ENCODE data around the gene CCND2.
"Not testable (repeated sequence)": the region's sequence is repeated elsewhere in the genome, so short reads cannot be mapped to it uniquely, and the experiment has no call there.

The CCND2 gene

DNA sequence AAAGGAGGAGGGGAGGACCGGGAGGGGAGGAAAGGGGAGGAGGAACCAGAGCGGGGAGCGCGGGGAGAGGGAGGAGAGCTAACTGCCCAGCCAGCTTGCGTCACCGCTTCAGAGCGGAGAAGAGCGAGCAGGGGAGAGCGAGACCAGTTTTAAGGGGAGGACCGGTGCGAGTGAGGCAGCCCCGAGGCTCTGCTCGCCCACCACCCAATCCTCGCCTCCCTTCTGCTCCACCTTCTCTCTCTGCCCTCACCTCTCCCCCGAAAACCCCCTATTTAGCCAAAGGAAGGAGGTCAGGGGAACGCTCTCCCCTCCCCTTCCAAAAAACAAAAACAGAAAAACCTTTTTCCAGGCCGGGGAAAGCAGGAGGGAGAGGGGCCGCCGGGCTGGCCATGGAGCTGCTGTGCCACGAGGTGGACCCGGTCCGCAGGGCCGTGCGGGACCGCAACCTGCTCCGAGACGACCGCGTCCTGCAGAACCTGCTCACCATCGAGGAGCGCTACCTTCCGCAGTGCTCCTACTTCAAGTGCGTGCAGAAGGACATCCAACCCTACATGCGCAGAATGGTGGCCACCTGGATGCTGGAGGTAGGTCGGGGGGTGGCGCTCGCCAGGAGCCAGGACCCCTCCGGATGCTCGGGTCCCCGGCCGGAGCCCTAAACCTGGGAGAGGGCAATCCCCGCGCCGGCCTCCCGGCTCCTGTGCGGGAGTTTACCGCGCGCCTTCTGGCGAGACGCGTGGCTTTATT lies at the start of gene CCND2:
Gene CCND2, plus strand, starts transcription at position 111 of the 744 bp plus-strand sequence. Its CDS starts 279 bp downstream, at position 390.
- peak; percentile 82 to 84 for DNase-seq

DNA sequence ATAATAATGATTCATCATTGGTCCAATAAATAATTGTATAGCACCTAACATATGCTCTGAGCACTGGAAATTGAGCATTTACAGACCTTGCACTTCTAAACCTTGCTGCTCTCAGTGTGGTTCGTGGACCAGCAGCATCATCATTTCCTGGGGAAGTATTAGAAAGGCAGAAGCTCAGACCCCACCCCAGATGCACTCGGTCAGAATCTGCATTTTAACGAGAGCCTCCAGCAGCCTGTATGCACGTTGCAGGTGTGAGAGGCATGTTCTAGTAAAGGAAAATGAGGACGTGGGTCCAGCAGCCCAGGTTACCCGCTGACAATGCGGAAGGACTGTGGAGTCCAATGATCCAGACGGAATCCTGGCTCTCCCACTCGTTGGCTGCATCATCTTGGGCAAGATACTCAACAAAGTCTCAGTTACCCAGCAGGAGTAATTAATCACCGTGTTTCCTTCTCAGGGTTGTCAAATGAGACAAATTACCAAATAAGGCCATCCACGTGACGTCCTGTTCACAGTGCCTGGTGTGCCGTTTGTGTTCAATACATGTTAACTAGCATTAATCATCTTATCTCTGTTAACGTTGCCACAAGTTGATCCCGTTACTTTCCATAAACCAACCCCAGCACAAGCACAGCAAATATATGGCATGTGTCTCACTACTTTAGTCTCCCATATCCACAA lies 49.2 kb upstream of the CCND2 start:
- DNase-seq: no peak

DNA sequence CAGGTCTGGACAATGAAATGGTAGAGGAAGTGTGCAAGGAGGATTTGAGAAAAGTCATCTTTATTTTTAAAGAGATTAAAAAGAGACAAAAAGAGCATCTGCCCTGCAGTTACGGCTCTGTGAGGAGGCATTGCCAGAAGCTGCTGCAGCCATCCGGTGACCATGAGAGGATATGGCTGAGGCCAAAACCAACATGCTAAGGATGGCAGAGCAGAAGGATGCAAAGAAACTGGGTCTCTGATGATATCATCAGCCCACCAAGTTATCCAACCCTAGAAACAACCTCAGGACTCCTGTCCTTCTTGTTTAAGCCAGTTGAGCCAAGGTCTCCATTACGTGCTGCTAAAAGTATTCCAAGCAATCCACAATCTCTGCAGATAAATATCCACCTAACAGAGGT lies 48.0 kb upstream of the CCND2 start:
- DNase-seq: no peak

DNA sequence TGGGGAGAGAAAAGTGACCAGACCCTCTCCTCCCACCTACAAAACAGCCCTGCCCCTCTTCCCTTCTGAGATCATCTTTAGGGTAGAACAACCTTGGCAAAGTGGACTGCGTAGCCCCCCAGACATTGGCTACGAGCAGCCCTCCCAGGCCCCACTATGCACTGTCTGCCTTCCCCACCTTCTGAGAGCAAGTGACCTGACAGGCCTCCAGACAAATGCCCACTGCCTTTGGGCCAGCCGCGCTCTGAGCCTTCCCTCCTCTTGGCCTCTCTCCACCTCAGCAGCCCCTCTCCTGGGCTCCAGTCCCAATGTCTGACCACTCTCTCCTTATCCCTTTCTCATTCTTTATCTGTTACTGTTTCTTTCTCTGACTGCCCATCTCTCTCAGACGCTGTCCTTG lies 46.5 kb upstream of the CCND2 start:
- no peak for DNase-seq

DNA sequence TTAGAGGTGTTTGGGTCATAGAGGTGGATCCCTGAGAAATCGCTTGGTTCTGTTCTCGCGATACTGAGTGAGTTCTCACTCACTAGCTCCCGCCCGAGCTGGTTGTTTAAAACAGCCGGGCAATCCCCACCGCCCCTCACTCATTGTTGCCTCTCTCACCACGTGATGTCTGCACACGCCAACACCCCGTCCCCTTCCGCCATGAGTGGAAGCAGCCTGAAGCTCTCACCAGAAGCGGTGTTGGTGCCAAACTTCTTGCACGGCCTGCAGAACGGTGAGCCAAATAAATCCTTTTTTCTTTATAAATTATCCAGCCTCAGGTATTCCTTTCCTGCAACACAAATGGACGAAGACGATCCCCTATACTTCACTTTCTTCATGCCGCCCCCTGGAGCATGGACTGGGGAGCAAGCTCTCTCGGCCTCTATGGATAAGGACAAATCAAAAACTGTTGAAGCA lies 45.4 kb upstream of the CCND2 start:
- DNase-seq: no peak

DNA sequence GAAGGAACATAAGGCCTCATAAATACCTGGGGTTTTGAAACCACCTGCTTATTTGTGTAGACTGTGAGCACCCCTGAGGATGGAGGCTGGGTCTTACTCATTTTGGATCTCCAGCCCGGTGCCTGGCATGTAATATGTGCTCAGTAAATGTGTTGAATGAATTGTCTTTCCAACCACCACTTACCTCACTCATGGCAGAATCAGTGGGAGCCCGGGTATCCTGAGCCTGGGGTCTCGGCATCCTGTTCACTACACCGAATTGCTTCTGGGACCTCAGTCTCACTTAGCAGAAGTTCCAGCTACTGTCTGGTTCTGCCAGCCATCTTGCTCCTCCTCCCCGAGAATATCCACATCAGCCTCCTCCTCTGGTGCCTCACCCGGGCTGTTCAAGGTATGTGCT lies 43.0 kb upstream of the CCND2 start:
- DNase-seq: no peak

DNA sequence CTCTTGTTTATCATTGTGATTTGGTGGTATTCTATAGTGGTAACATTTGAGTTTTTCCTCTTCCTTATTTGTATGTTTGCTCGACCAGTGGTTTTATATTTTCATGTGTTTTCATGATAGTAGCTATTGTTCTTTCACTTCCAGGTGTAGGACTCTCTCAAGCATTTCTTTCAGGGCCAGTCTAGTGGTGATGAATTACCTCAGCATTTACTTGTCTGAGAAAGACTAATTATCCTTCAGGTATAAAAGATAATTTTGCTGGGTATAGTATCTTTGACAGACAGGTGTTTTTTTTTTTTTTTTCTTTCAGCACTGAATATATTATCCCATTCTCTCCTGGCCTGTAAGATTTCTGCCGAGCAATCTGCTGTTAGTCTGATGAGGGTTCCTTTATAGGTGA lies 35.0 kb upstream of the CCND2 start:
- DNase-seq: no peak

DNA sequence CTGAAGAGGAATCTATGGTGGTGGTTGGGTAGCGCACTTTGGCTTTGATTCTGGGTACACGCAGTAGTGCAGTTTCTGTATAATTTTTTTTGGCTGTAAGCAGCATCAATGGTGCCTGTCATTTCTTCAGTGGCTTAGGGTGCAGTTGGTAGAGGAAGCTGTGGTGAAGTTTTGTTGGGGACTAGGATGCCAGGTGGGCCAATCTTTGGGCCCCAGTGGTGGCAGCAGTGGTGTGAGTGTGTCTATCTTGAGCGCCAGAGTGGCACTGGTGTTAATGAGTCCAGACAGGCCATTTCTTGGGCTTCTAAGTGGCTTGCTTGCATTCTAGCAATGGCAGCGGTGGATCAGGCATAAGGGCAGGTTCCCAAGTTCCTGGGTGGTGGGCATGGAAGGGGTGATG lies 33.8 kb upstream of the CCND2 start:
- DNase-seq: no peak

DNA sequence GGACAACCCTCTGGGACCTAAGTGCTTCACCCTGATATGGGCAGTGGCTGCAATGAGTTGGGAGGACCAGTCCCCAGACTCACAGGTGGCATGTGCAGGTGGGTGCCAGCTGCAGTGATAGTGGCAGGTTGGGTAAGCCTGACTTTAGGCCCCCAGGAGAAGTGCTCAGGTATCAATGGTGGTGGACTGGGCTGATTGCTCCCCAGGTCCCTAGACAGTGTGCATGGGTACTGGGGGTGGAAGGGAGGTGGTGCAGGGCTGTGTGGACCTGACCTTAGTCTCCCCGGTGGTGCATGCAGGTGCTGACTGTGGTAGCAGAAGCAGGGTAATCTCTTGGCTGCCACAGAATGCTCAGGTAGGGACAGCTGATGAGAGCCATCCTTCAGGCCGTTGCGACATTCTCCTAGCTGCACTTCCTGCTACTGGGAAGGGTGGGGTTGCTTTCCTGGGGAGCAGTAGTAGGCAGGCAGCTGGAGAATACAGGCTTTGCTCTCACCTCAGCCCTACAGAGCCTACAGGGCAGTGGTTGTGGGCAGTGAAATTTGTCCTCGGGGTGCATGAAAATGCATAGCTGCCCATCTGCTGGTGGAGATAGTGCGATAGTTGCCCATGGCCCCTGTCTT lies 33.3 kb upstream of the CCND2 start:
- no peak for DNase-seq

DNA sequence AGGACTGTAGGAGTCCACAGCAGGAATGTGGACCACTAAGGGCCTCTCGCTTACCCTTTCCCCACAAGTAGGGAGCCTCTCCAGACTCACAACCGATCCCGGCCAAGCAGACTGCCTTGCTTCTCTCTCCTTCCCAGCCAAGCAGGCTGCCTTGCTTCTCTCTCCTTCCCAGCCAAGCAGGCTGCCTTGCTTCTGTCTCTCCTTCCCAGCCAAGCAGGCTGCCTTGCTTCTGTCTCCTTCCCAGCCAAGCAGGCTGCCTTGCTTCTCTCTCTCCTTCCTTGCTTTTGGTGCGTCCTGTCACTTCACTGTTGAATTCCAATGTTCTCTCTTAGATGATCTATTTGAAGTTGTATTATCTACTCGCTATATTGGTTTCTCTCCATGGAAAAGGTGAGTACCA lies 32.6 kb upstream of the CCND2 start:
- no peak for DNase-seq

DNA sequence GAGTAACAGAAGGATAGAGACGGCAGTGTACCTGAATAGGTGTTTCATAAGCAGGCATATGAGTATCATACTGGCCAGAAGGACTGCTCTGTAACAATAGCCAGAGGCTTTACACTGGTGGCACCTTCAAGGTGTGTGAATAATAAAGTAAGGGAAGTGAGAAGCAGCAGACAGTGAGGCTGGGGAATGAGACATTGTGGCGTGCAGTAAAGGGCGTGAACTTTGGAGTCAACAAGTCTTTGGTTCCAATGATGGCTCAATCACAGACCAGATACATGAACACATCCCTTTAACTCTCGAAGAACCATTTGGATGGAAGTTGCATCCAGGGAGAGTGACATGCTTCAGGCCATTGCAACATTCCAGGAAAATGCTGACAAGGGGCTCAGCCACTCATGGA lies 32.0 kb upstream of the CCND2 start:
- no peak for DNase-seq

DNA sequence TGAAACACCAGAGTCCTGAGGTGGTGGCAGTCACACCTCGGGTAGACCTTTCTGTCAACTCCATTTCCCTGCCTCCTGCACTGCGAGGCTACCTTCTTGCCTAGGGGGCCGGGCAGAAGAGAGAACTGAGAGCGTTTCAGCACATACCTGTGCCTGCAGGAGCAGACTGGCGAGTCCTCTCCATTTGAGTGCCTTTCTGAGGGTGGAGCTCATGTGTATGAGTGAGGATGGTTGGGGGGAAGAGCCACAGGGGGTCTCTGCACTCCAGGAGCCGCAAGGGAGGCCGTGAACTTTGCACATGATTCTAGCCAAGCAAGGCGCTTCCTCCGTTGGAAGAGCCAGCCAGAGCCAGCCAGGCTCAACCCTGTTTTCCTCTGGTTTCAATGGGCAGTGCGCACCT lies 31.0 kb upstream of the CCND2 start:
- no peak for DNase-seq

DNA sequence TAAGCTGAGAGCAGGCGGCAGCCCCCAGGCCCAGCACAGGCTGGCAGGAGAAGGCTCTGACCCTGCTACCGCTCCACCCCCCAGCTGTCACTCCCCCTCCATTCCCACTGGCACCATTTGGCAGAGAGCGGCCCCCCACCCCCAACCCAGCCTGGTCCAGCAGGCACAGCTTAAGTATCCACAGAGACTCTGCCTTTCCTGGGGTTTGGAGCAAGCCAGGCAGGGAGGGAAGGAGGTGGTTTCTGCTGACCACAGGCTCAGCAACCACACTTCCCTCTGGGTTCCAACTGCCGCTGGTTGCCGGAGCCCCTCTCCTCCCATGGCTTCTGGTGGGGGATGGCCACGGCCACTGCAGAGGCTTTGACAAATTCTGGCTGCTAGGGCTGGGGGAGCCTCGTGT lies 30.5 kb upstream of the CCND2 start:
- DNase-seq: no peak

DNA sequence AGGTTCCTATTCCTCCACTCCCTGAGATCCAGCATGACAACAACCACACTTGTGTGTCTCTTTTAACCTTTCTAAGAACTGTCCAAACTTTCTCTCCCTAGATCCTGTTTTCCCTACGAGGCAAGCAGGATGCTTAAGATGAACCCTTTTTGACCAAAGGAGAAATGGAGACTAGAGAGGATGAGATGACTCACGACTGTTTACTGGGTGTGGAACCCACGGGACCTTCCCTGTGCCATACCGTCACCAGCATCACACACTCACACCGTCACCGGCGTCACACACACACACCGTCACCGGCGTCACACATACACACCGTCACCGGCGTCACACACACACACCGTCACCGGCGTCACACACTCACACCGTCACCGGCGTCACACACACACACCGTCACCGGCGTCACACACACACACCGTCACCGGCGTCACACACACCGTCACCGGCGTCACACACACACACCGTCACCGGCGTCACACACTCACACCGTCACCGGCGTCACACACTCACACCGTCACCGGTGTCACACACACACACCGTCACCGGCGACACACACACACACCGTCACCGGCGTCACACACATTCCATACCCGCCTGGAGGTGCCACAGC lies 30.0 kb upstream of the CCND2 start:
- DNase-seq: not testable (repeated sequence)

DNA sequence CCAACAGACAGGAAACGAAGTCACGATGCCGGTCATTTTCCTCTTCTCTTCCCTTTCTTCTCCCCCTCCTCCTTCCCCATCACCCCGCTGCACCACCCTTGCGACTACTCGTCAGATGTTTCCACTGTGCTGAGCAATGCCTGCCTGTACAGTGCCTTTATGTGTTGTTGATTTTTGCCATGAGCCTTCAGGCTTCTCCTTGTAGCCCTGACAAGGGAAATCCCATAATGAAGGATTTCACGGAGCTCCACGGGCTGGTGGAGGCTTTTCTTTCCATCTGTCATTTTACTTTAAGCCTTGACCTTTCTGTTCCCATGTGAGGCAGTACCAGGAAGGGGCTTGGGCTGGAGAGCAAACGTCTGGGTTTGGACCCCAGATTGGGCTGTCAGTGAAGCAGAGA lies 28.7 kb upstream of the CCND2 start:
- DNase-seq: no peak

DNA sequence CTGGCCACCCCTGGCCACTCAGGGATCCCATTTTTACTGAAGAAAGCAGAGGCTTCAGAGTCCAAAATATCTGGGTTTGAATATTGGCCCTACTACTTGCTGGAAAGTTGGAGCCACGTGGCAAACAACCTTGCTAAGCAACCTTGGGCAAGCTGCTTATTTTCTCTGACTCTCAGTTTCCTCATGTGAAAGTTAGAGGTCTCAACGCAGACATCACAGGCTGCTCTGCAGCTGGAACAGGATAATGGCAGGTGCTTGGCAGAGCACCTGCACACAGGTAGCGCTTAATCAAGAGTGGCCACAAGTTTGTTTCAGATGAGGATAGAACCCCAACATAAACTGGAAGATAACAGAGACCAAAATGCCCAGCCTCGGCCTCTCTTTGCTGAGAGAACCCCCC lies 28.1 kb upstream of the CCND2 start:
- no peak for DNase-seq

DNA sequence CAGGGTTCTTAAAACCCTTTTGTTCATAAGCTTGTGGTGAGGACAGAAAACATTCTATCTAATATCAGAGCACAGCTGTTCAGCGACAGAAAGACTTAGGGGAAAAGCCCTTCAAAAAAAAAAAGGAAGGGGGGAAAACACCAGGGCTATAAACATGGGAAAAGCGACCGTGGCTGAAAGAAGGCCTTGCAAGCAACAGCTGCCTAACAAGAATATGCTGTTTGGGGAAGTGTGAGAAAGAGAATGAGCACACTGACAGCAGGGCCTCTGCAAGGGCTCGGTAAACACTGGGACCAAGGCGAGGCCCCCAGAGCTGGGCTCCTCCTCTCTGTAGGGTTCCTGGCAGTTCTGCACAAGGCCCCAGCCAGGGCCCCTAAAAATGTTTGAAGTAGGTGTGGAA lies 27.4 kb upstream of the CCND2 start:
- no peak for DNase-seq

DNA sequence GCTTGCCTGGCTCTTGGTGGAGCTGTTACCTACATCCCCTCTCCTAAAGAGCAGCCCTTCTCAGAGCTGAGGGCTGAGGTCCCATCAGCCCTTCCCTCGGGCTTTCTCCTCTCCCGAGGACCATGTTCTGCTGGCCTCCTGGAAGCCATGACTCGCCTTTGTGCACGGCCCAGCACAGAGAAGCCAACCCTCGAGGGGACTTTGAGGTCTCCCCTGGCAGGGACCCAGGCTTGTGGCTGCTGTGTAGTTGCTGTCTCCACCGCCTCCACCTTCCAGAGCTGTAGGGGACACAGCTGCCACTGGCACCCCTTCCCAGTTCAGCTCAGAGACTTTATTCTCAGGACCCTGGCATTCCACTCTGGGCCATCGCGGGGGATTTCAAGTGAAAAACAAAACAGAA lies 22.9 kb upstream of the CCND2 start:
- DNase-seq: no peak

DNA sequence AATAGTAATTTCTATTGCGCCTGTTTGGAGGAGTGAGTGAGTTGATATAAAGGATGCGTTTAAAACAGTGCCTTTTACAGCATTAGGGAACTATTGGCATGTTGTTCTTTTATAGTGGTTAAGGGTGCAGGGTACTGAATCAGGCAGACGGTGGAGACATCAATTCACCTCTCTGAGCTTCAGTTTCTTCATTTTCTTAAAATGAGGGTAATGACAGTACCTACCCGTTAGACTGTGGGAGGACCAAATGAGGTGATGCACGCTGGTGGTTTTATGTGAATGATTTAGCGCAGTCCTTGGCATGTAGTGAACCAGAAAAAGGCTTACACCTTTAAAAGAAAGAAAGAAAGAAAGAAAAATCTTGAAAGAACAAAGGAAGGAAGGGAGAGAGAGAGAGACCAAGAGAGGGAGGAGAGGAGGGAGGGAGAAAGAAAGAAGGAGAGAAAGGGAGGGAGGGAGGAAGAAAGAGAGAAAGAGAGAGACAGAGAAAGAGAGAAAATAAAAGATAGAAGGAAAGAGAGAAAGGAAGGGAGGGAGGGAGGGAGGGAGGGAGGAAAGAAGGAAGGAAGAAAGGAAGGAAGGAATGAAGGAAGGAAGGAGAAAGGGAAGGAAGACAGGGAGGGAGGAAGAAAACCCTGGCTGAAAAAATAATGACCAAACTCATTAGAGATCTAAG lies 22.2 kb upstream of the CCND2 start:
- DNase-seq: peak in 1 of 2 donors; percentile 30

DNA sequence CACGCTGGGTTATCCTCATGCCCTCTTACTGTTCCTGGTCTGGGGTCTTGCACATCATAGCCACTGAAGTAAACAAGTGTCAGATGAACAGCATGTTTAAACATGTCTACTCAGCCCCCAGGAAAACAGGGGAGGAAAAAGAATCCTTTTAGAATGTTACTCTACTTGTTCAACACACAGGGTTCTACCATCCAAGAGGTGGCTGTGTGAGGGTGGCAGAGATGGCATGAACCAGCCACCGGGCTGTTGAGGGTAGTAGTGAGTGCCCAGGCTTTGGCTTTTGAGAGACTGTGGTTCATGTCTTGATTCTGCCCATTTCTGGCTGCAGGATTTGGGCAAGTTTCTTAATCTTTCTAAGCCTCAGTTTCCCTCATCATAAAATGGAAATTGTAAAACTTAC lies 21.6 kb upstream of the CCND2 start:
- DNase-seq: no peak

DNA sequence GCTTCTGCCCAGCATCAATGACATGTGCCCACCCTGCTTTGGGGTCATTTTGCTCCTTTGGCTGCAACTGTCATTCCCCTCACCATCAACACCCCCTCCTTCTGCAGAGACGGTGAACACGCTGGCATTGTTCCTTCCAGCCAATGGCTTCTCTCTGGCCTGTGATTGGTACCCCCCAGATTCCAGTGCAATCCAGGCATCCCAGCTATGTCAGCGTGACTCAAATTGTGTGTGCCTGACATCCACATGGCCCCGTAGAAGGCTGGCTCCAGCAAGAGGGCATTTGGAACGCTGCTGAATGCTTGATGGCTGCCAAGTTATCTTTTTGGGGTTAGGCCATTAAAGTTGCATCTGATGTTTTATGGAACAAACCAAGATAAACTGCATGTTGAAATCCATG lies 21.0 kb upstream of the CCND2 start:
- DNase-seq: no peak

DNA sequence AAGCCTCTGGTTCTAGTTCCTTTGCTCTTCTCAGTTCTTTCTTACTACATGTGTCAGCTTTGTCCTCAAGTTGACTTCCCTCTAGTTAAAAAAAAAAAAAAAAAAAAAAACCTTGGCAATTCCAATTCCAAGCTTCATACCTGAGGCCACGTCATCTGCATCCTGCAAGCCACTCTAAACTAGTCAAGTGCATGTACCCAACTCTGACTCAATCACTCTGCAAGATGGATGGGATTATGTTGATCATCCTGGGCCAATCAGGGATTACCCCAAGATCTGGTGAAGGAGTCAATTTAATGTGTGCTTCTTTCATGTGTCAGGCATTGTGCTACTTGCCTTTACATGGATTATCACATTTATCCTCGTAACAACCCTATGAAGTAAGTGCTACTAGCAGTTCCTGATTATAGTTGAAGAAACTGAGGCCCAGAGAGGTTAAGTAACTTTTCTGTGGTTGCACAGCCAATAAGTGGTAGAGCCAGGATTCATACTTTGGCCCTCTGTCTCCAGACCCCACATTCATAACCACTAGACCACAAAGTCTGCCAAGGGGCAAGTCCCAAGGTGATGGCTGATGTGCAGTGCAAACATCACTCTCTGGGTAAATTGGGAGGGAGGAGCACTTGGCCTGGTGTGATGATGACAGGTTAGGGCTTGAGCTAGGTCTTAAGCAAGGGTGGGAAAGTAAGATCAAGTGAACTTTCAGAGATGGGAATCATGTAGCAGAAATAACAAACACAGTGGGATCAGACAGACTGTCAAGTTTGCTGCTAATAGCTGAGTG lies 17.3 kb upstream of the CCND2 start:
- DNase-seq: no peak
